Endothelial cell of umbilical vein (primary cell): ENCODE data around the gene MBTD1.

Experiments
- CTCF ChIP-seq, 2 donors: IDR thresholded peaks; 1 replicate in 1 of 2; 2 replicates in 1 of 2; pipeline ENCODE4 v1.5.1; 2011; ENCODE audit warnings: low read length in 2 of 2, mild to moderate bottlenecking in 2 of 2, moderate library complexity in 2 of 2, control low read depth in 1 of 2, inconsistent platforms in 1 of 2, low read depth in 1 of 2; ENCODE audit not compliant: insufficient read depth in 1 of 2; ENCODE audit errors: extremely low read depth in 1 of 2
- EZH2 ChIP-seq: IDR thresholded peaks from 2 replicates; pipeline ENCODE4 v1.6.1; 2012; ENCODE audit warnings: borderline replicate concordance, low read depth, mild to moderate bottlenecking, moderate library complexity, low read length, inconsistent platforms; ENCODE audit not compliant: severe bottlenecking
- FOS ChIP-seq: IDR thresholded peaks from 2 replicates; pipeline ENCODE4 v1.6.1; 2011; ENCODE audit warnings: mild to moderate bottlenecking, low read length, moderate library complexity, borderline replicate concordance; ENCODE audit not compliant: insufficient read depth
- GATA2 ChIP-seq: IDR thresholded peaks from 2 replicates; pipeline ENCODE4 v1.7.0; 2011; ENCODE audit warnings: low read depth, mild to moderate bottlenecking, moderate library complexity, mixed read lengths, low read length; ENCODE audit not compliant: insufficient read length, insufficient read depth
- MAX ChIP-seq: IDR thresholded peaks from 2 replicates; pipeline ENCODE4 v1.6.1; 2011; ENCODE audit not compliant: insufficient read depth, insufficient read length
- POLR2A ChIP-seq: IDR thresholded peaks from 2 replicates; pipeline ENCODE4 v1.6.1; 2012; ENCODE audit warnings: low read depth, mild to moderate bottlenecking, control low read depth, low read length
- POLR2AphosphoS5 ChIP-seq: IDR thresholded peaks from 2 replicates; pipeline ENCODE4 v1.6.1; 2012; ENCODE audit warnings: low read depth, mild to moderate bottlenecking, control low read depth, low read length, moderate library complexity; ENCODE audit not compliant: insufficient read depth

GRCh38 chr17:51170736-51171135, 89.1 kb downstream of the MBTD1 start:
- TF ChIP-seq FOS: no peak
- TF ChIP-seq CTCF (IDR thresholded peaks at IDR 0.05; ENCODE audit: extremely low read depth in 1 of 2, insufficient read depth in 1 of 2, low read depth in 1 of 2, low read length in 2 of 2): no peak
- no peak for TF ChIP-seq POLR2A
- no peak for TF ChIP-seq POLR2AphosphoS5
- TF ChIP-seq EZH2: no peak
- no peak for TF ChIP-seq GATA2
- no peak for TF ChIP-seq MAX
